ENCODE data around the gene BANP.
"Not testable (repeated sequence)": the region's sequence is repeated elsewhere in the genome, so short reads cannot be mapped to it uniquely, and the experiment has no call there.

BANP gene

GRCh38 chr16:87950765-87951551, at the start of gene BANP:
Gene BANP, plus strand, starts transcription at chr16:87951434. Its CDS starts 23,682 bp downstream, at chr16:87975116.
- Mint-ChIP-seq H3K4me1 (peaks cover 43% of the 10 kb centered on the region), H3K4me3 (peak within 1 kb of the TSS; percentile 96), H3K36me3 (peaks cover 47% of the 10 kb centered on the region), H3K27ac (peak within 1 kb of the TSS; percentile 99), H3K9me3 (no peaks in the 10 kb centered on the region)
- ATAC-seq (peak; percentile 97), DNase-seq (ENCODE audit: low spot score in 2 of 2) (peak; percentile 93 to 97)

- ATAC-seq = not testable (repeated sequence)
- Mint-ChIP-seq H3K4me1 (peaks cover 11% of the 10 kb centered on the region), H3K27ac (peak overlapping the region; percentile 61)
Observed at GRCh38 chr16:87904963-87905362, 46.3 kb upstream of the BANP start.

GRCh38 chr16:87905521-87905920, 45.7 kb upstream of the BANP start:
- ATAC-seq = not testable (repeated sequence)

More at GRCh38 chr16:87904963-87905362, 46.3 kb upstream of the BANP start:
- not testable (repeated sequence) for H3K36me3 Mint-ChIP-seq; DNase-seq (ENCODE audit: low spot score in 2 of 2); H3K9me3 Mint-ChIP-seq; H3K4me3 Mint-ChIP-seq

GRCh38 chr16:87908101-87908500, 43.1 kb upstream of the BANP start:
- DNase-seq (ENCODE audit: low spot score in 2 of 2); ATAC-seq; H3K9me3 Mint-ChIP-seq; H3K4me3 Mint-ChIP-seq; H3K36me3 Mint-ChIP-seq: not testable (repeated sequence)
- H3K4me1 Mint-ChIP-seq = peaks cover 12% of the 10 kb centered on the region
- peak overlapping the region; percentile 12 for H3K27ac Mint-ChIP-seq

More at GRCh38 chr16:87905521-87905920, 45.7 kb upstream of the BANP start:
- not testable (repeated sequence) for H3K9me3 Mint-ChIP-seq; DNase-seq (ENCODE audit: low spot score in 2 of 2); H3K36me3 Mint-ChIP-seq; H3K4me3 Mint-ChIP-seq
- Mint-ChIP-seq H3K27ac (peak overlapping the region; percentile 61), H3K4me1 (peaks cover 12% of the 10 kb centered on the region)

GRCh38 chr16:87909203-87909935, 41.9 kb upstream of the BANP start:
- H3K27ac Mint-ChIP-seq = peak overlapping the region; percentile 82
- H3K4me1 Mint-ChIP-seq = peaks cover 12% of the 10 kb centered on the region
- not testable (repeated sequence) for H3K4me3 Mint-ChIP-seq, H3K36me3 Mint-ChIP-seq, H3K9me3 Mint-ChIP-seq
- ATAC-seq (peak; percentile 79), DNase-seq (ENCODE audit: low spot score in 2 of 2) (peak; percentile 89 to 95)

- not testable (repeated sequence) for H3K36me3 Mint-ChIP-seq; DNase-seq (ENCODE audit: low spot score in 2 of 2); H3K27ac Mint-ChIP-seq; H3K9me3 Mint-ChIP-seq; H3K4me3 Mint-ChIP-seq; ATAC-seq
- H3K4me1 Mint-ChIP-seq = peaks cover 12% of the 10 kb centered on the region
Observed at GRCh38 chr16:87911106-87911763, 40.0 kb upstream of the BANP start.

- peak overlapping the region; percentile 47 for H3K4me3 Mint-ChIP-seq
- H3K36me3 Mint-ChIP-seq; H3K9me3 Mint-ChIP-seq; ATAC-seq; DNase-seq (ENCODE audit: low spot score in 2 of 2): not testable (repeated sequence)
- H3K27ac Mint-ChIP-seq = peak overlapping the region; percentile 58
- peaks cover 12% of the 10 kb centered on the region for H3K4me1 Mint-ChIP-seq
Observed at GRCh38 chr16:87912691-87913090, 38.5 kb upstream of the BANP start.

GRCh38 chr16:87914021-87914725, 37.1 kb upstream of the BANP start:
- H3K4me1 Mint-ChIP-seq = peaks cover 15% of the 10 kb centered on the region
- DNase-seq (ENCODE audit: low spot score in 2 of 2); H3K4me3 Mint-ChIP-seq; H3K9me3 Mint-ChIP-seq; H3K36me3 Mint-ChIP-seq; ATAC-seq; H3K27ac Mint-ChIP-seq: not testable (repeated sequence)

GRCh38 chr16:87914812-87915211, 36.4 kb upstream of the BANP start:
- Mint-ChIP-seq H3K36me3 (no peaks in the 10 kb centered on the region), H3K4me3 (no peak overlapping the region), H3K4me1 (peaks cover 8% of the 10 kb centered on the region), H3K9me3 (no peaks in the 10 kb centered on the region), H3K27ac (no peak overlapping the region)
- DNase-seq (ENCODE audit: low spot score in 2 of 2) (no peak), ATAC-seq (no peak)

GRCh38 chr16:87917503-87917902, 33.7 kb upstream of the BANP start:
- no peak for DNase-seq (ENCODE audit: low spot score in 2 of 2)

GRCh38 chr16:87918338-87918737, 32.9 kb upstream of the BANP start:
- Mint-ChIP-seq H3K9me3 (no peaks in the 10 kb centered on the region), H3K4me1 (peaks cover 6% of the 10 kb centered on the region), H3K4me3 (no peak overlapping the region), H3K27ac (no peak overlapping the region), H3K36me3 (no peaks in the 10 kb centered on the region)
- DNase-seq (ENCODE audit: low spot score in 2 of 2) = no peak
- no peak for ATAC-seq

More at GRCh38 chr16:87917503-87917902, 33.7 kb upstream of the BANP start:
- no peaks in the 10 kb centered on the region for H3K9me3 Mint-ChIP-seq
- ATAC-seq = no peak
- H3K27ac Mint-ChIP-seq = no peak overlapping the region
- peaks cover 6% of the 10 kb centered on the region for H3K4me1 Mint-ChIP-seq
- H3K4me3 Mint-ChIP-seq = no peak overlapping the region
- H3K36me3 Mint-ChIP-seq = no peaks in the 10 kb centered on the region

GRCh38 chr16:87918866-87919680, 32.2 kb upstream of the BANP start:
- Mint-ChIP-seq H3K27ac (no peak overlapping the region), H3K4me3 (no peak overlapping the region), H3K4me1 (peaks cover 6% of the 10 kb centered on the region), H3K36me3 (no peaks in the 10 kb centered on the region), H3K9me3 (no peaks in the 10 kb centered on the region)
- DNase-seq (ENCODE audit: low spot score in 2 of 2) = no peak
- ATAC-seq = no peak

- DNase-seq (ENCODE audit: low spot score in 2 of 2) (no peak), ATAC-seq (no peak)
- peaks cover 6% of the 10 kb centered on the region for H3K4me1 Mint-ChIP-seq
- no peaks in the 10 kb centered on the region for H3K9me3 Mint-ChIP-seq
- H3K36me3 Mint-ChIP-seq = no peaks in the 10 kb centered on the region
- H3K27ac Mint-ChIP-seq = no peak overlapping the region
- no peak overlapping the region for H3K4me3 Mint-ChIP-seq
Observed at GRCh38 chr16:87919681-87919994, 31.6 kb upstream of the BANP start.

- H3K36me3 Mint-ChIP-seq = no peaks in the 10 kb centered on the region
- no peak for DNase-seq (ENCODE audit: low spot score in 2 of 2)
- no peak overlapping the region for H3K27ac Mint-ChIP-seq
- no peaks in the 10 kb centered on the region for H3K9me3 Mint-ChIP-seq
- H3K4me3 Mint-ChIP-seq = no peak overlapping the region
- H3K4me1 Mint-ChIP-seq = peaks cover 9% of the 10 kb centered on the region
- ATAC-seq = no peak
Observed at GRCh38 chr16:87921236-87921773, 29.9 kb upstream of the BANP start.
